NCI-H146 treated with DMSO at 0.1 percent for 48 hours (cell line): ENCODE measurements around the gene CXXC5.
"Not testable (repeated sequence)": the region's sequence is repeated elsewhere in the genome, so short reads cannot be mapped to it uniquely, and the experiment has no call there.

Experiments
- DNase-seq: peaks from one replicate; lab custom pipeline; 2025; ENCODE audit not compliant: unreplicated experiment; lab: John Stamatoyannopoulos, UW

Gene CXXC5

GRCh38 chr5:139708877-139709581 lies 60.9 kb downstream of the CXXC5 start:
- DNase-seq = peak; percentile 66

GRCh38 chr5:139709582-139710318 lies 61.6 kb downstream of the CXXC5 start:
- no peak for DNase-seq

GRCh38 chr5:139710319-139711066 lies 62.3 kb downstream of the CXXC5 start:
- peak; percentile 15 for DNase-seq

- DNase-seq = peak; percentile 11
Observed at GRCh38 chr5:139711067-139711905, 63.1 kb downstream of the CXXC5 start.

GRCh38 chr5:139711906-139712224 lies 63.7 kb downstream of the CXXC5 start:
- DNase-seq = no peak

- no peak for DNase-seq
Observed at GRCh38 chr5:139712412-139712811, 64.3 kb downstream of the CXXC5 start.

GRCh38 chr5:139713898-139714297 lies 65.7 kb downstream of the CXXC5 start:
- DNase-seq = not testable (repeated sequence)

- no peak for DNase-seq
Observed at GRCh38 chr5:139717221-139717620, 69.1 kb downstream of the CXXC5 start.

GRCh38 chr5:139718403-139718802 lies 70.3 kb downstream of the CXXC5 start:
- not testable (repeated sequence) for DNase-seq

- DNase-seq = not testable (repeated sequence)
Observed at GRCh38 chr5:139719970-139720369, 71.8 kb downstream of the CXXC5 start.

GRCh38 chr5:139723986-139724587 lies 75.9 kb downstream of the CXXC5 start:
- no peak for DNase-seq

GRCh38 chr5:139725073-139725830 lies 77.1 kb downstream of the CXXC5 start:
- no peak for DNase-seq

GRCh38 chr5:139726248-139726647 lies 78.1 kb downstream of the CXXC5 start:
- no peak for DNase-seq

GRCh38 chr5:139727615-139728014 lies 79.5 kb downstream of the CXXC5 start:
- DNase-seq = not testable (repeated sequence)

GRCh38 chr5:139731281-139731680 lies 83.1 kb downstream of the CXXC5 start:
- DNase-seq = no peak

GRCh38 chr5:139732019-139732418 lies 83.9 kb downstream of the CXXC5 start:
- DNase-seq = no peak

GRCh38 chr5:139733010-139733688 lies 85.0 kb downstream of the CXXC5 start:
- DNase-seq = no peak
